GM12872 (cell line): ENCODE measurements around the gene XKRX.

Experiments used
- CTCF ChIP-seq: IDR thresholded peaks from 3 replicates; pipeline ENCODE4 v1.5.1; 2011; ENCODE audit warnings: low read depth, mild to moderate bottlenecking, low read length, moderate library complexity; ENCODE audit not compliant: insufficient read depth

Gene XKRX

GRCh38 chrX:100864657-100865391, 63.9 kb downstream of the XKRX start:
- TF ChIP-seq CTCF: no peak
